ENCODE measurements around the gene CRABP2. TPM values are rescaled to one million over a fixed set of nuclear protein-coding genes. Genes with fewer than 3 reads are reported as not detected.

CRABP2 gene
- 1.0 TPM for polyA plus RNA-seq (2012; ENCODE audit: insufficient read length, low read depth)

- TF ChIP-seq POLR2AphosphoS5 (IDR thresholded peaks at IDR 0.05; ENCODE audit: low read depth, low read length) (no peak), TAF1 (IDR thresholded peaks at IDR 0.05; ENCODE audit: borderline replicate concordance, insufficient read depth, low read length) (no peak), SIN3A (IDR thresholded peaks at IDR 0.05; ENCODE audit: borderline replicate concordance, insufficient read depth, low read length) (no peak), FOXP2 (optimal IDR thresholded peaks at IDR 0.05; ENCODE audit: borderline replicate concordance, extremely low read depth, extremely low read length, insufficient read depth) (no peak), REST (IDR thresholded peaks at IDR 0.05; ENCODE audit: insufficient read depth in 1 of 2, low read depth in 2 of 2, low read length in 2 of 2) (no peak)
Measured at GRCh38 chr1:156705321-156705917, at the start of gene CRABP2. TSS of gene CRABP2 (minus strand) at chr1:156705583. CDS start at chr1:156705446, 137 bp downstream.

DNA sequence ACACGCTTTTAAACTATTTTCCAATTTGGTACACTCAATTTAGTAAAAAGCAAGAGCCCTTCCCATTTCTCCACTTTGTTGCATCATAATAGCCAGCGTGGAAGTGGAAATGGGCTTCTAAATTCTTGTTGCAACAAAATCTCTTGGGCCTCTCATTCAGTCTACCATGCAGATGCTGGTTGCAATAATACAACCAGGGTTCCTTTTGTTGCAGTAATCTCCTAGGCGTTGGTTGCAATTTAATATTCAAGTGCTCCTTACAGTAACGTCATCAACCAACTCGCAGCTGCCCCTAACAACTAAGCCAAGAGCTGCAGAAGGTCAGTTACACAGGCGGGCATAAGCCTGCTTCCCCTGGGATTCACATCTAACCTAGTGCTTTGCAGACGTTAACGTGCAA lies 48.8 kb upstream of the CRABP2 start:
- TF ChIP-seq FOXP2 (optimal IDR thresholded peaks at IDR 0.05; ENCODE audit: borderline replicate concordance, extremely low read depth, extremely low read length, insufficient read depth) (no peak), TAF1 (IDR thresholded peaks at IDR 0.05; ENCODE audit: borderline replicate concordance, insufficient read depth, low read length) (no peak), SIN3A (IDR thresholded peaks at IDR 0.05; ENCODE audit: borderline replicate concordance, insufficient read depth, low read length) (no peak), POLR2AphosphoS5 (IDR thresholded peaks at IDR 0.05; ENCODE audit: low read depth, low read length) (no peak)

- TF ChIP-seq FOXP2 (optimal IDR thresholded peaks at IDR 0.05; ENCODE audit: borderline replicate concordance, extremely low read depth, extremely low read length, insufficient read depth): no peak
- TF ChIP-seq TAF1 (IDR thresholded peaks at IDR 0.05; ENCODE audit: borderline replicate concordance, insufficient read depth, low read length): no peak
- no peak for TF ChIP-seq SIN3A (IDR thresholded peaks at IDR 0.05; ENCODE audit: borderline replicate concordance, insufficient read depth, low read length)
- TF ChIP-seq REST (IDR thresholded peaks at IDR 0.05; ENCODE audit: insufficient read depth in 1 of 2, low read depth in 2 of 2, low read length in 2 of 2): no peak
- no peak for TF ChIP-seq POLR2AphosphoS5 (IDR thresholded peaks at IDR 0.05; ENCODE audit: low read depth, low read length)
Measured at GRCh38 chr1:156752843-156753482, 47.6 kb upstream of the CRABP2 start.

DNA sequence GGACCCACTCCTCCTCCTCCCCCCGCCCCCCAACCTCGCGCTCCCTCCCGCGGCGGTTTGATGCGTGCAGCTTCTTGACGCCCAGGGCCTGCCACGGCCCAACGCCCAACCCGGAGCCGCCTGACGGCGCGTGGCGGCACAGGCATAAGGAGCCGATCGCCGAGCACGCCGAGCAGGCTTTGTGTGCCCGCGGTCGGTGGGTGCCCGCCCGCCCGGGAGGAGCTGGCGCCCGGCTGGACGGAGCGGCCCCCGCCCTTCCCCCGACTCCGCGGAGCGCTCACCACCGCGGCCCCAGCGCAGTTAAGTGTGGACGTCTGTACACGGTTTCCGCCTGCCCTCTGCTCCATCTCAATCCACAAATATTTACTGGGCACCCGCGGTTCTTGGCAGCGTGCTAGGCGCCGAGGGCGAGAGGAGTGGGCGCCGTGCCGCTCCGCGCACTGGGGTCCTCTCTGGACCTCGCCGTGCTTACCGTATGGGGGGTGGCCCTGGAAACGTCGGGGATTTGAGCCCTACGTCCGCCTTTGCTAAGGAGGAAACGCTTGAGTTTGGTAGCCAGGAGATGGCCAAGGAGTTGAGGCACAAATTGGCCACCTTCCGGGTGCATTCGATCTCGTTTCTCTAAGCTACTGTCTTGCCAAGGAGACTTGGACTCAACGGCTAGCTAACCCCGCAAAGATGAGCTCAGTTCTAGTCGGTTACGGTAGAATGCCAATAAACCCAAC lies 46.5 kb upstream of the CRABP2 start:
- TF ChIP-seq SIN3A (IDR thresholded peaks at IDR 0.05; ENCODE audit: borderline replicate concordance, insufficient read depth, low read length): peak; percentile 50; the same call in 1 of the 2 replicates
- no peak for TF ChIP-seq REST (IDR thresholded peaks at IDR 0.05; ENCODE audit: insufficient read depth in 1 of 2, low read depth in 2 of 2, low read length in 2 of 2)
- no peak for TF ChIP-seq FOXP2 (optimal IDR thresholded peaks at IDR 0.05; ENCODE audit: borderline replicate concordance, extremely low read depth, extremely low read length, insufficient read depth)
- TF ChIP-seq TAF1 (IDR thresholded peaks at IDR 0.05; ENCODE audit: borderline replicate concordance, insufficient read depth, low read length): no peak; the same call in 1 of the 2 replicates
- TF ChIP-seq POLR2AphosphoS5 (IDR thresholded peaks at IDR 0.05; ENCODE audit: low read depth, low read length): peak; percentile 66; the same call in 1 of the 2 replicates

DNA sequence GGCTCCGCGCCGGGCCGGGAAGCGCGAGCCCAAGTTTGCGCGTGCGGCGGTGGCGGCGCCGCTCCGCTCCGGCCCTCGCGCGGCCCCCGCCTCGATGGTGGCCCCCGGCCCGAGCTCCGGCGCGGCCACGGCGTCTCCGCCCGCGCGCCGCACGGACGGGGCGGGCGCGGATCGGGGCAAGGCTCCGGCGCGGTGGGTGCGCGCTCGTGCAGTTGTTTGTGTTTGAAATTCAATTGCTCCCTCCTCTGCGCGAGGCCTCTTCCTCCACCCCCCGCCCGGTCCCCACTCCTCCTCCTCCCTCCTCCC lies 46.0 kb upstream of the CRABP2 start, which contains the start of gene HDGF:
HDGF (minus strand) TSS at position 225 of the 306 bp plus-strand sequence. CDS start 246 bp downstream, outside the sequence.
- TF ChIP-seq FOXP2 (optimal IDR thresholded peaks at IDR 0.05; ENCODE audit: borderline replicate concordance, extremely low read depth, extremely low read length, insufficient read depth) (no peak), TAF1 (IDR thresholded peaks at IDR 0.05; ENCODE audit: borderline replicate concordance, insufficient read depth, low read length) (peak; percentile 23; the same call in 1 of the 2 replicates)
